T-helper 1 cell (primary cell): Measurements from ENCODE around the gene LHX5.

Source experiments
- DNase-seq, 5 donors: peaks; one replicate each; pipeline ENCODE4 v3.0.0-alpha.2; 2012 to 2020

Gene LHX5

DNA sequence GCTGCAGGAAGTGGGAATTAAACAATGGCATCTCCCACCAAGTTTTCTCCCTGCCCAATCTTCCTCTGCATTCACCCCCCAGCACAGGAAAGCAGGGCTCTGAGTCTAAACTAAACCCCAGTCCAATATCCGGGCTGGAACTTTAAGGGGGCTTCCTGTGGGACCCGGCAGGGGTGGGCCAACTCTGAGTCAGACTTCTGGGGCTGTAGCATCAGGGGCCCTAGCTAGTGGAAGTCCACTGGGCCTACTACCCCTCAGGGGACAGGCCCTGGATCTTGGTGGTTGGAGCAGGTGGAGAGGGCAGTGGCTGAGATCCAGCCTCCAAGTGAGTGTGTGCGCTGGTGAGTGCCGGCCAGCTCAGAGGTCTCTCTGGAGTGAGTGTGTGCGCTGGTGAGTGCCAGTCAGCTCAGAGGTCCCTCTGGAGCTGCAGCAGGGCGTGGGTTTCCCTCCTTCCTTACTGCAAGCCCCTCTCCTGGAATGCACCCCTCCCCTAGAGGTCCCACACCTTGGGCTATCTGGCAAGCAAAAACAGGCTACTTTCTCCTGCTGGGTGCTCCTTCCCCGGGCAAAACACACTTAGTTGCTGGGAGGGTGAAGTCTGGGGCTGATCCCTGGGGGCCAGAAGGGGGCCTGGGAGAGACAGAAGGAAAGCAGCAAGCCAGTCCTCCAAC lies 5.6 kb upstream of the LHX5 start:
- no peak for DNase-seq

DNA sequence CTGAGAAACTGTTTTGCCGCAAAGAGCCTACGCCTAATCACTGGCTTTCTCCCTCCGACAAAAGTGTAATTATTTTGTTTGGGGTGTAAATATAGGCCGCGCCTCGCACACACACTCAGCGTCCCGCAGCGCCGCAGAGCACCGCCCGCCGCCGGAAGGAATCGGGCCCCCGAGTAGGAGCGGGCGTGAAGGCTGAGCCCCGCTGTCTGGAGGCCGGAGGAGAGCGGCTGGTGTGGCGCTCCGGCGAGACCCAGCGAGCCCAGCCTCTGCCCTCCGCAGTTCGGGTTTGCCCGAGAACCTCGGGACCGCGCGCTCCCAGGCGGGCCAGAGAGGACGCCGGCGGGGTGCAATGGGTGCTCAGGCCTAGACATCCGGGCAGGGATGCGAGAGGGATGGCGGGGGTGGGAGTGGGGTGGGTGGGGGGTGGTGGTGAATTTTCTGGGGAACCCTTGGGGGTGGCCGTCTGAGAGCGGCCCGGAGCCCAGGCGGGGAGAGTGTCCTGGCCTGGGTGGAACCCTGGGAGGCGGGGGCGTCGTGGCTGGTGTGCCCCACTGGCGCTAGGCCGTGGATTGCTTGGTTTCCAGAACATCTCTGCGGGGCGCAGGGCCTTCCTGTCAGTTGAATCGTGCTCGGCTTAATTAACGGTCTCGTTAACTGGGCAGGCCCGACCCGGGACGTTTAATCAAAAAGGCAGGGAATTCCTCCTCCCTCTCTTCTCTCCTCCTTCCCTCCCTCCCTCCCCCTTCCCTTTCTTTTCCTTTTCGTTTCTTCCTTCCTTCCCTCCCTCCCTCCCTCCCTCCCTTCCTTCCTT lies 4.7 kb upstream of the LHX5 start:
- DNase-seq, result no peak

DNA sequence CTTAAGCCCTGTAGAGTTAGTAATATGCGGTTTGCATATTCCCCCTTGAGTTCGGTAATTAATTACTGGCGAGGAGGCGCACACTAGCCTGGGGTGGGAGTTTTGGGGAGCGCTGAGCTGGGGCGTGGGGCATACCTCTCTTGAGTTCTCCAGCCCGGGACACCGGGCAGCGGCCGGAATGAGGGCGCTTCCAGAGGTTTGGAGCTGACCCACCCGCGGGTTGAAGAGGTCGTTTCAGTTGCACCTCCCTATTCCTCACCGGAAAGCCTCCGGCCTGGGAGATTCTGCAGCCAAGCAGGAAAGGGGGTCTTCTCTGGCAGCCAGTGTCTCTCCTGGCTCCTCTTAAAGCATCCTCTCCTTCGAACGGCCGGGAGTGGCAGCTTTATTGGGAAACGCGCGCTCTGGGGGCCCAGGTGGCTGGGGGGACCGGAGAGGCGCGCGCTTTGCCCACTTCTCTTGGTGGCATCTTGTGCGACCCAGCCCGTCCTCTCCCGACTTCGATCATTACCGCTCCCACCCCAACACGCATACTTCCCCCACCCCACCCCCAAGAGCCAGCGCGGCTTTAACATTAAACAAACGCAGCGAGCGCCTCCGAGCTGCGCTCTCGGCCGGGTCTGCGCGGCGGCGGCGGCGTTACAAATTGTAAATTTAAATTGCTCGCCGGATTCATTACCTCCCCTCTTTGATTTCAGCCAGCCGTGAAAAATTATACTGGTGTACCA lies 3.9 kb upstream of the LHX5 start:
- DNase-seq, result no peak

DNA sequence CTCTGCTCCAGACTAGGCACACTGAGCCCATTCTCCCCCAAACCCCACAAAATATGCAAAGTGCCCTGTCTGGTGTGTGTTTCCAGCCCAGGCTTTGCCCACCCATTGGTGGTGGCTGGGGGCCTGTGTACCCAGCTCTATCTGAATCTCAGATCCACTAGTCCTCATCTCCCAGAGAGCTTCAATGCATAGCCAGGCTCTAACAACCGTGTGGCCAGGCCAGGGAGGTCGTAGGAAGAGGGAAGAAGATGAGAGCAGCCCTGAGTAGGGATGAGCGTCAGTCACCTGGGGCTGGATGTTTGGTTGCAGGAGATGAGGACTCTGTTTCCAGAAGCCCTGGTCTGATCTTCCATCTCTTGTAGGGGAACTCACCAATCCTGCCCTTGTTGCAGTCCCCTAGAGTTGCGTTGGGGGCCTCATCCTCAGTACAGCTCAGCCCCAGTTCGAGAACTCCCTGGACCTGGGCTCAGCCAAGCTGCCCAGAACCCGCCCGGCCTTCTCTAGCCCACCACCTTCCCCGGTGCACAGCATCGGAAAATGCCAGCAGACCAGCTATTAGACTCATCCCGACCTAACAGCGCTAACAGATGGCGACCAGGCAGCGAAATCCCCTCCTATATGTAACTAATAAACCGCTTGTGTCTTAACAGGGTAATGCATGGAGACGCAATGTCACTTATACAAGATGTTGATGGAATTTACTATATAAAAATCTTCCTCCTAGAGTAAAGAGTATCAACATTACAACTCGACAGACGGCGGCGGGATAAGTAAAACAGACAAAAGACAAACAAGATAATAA lies 3.2 kb upstream of the LHX5 start:
- no peak for DNase-seq

DNA sequence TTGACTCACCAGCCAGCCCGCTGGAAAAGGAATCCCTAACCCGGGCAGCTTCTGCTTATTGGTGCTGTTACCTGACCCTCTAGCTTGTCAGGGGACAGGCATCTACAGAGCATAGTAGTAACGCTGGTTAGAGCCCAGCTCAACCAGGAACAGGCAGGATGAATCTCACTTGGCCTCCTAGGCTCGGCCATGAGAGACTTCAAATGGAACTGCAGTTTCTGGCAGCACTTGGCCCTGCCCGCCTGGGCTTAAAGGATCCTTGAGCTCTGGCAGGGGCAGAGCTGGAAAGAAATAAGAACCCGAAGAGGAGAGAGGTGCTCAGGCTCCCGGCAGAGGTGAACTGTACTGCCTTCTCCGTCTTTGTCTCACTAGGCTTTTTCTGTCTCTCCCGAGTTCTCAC lies 2.3 kb upstream of the LHX5 start:
- DNase-seq, result no peak

DNA sequence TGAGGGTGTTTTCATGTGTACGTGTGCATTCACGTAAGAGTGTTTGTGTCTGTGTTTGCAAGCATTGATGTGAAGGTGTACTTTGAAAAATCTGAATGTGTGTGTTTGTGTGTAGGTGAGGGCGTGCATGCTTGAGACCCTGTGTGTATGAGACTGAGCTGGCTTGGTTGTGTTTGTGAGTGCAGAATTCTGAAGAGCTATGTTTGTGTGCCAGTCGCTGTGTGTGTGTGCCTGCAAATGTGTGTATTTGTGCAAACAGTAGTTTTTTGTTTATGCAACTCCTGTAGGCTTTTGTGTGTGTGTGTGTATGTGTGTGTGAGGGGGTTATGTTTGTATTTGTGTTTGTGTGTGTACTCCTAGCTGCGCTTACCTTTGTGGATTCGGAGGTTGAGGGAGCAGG lies 1.7 kb upstream of the LHX5 start:
- no peak for DNase-seq

DNA sequence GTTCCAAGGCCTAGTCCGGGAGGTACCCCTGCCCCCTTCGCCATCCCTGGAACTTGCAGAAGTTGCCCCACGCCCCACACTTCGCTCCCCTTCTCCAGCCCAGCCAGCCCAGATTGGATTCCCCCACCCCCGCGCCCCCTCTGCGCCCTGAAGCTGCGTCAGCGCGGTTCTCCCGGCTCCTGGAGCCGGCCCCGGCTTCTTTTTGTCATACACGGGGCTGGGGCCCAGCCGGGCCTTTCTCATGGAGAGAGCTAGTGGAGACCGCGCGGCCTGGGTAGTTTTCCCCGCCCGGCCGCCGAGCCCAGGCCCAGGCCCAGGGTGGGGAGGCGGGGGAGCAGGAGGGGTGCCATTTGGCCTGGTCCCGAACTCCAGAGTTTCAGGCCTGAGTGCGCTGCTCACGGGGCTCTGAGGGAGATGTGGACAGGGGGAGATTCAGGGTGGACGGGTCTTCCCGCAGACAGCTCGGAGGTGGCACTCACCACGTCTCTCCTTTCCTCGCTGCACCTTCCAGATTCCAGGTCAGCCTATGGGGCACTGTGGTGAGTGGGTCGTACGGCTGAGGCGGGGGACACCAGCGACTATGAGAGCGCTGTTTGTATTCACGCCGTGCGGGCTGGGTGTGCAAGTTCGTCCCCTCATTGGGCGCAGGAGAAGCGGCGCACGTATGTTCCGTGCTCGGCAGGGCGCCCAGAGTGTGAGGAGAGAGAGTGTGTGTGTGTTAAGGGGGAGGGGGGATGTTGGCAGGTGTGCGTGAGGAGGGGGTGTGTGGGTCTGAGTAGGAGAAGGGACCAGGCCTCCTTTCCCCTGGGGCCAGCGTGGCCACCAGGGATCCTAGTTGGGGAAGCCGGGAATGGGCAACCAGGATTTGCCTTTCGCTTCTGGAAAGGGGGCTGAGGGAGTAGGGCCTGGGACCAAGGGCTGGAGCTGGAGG lies 785 bp upstream of the LHX5 start:
- DNase-seq, result no peak

DNA sequence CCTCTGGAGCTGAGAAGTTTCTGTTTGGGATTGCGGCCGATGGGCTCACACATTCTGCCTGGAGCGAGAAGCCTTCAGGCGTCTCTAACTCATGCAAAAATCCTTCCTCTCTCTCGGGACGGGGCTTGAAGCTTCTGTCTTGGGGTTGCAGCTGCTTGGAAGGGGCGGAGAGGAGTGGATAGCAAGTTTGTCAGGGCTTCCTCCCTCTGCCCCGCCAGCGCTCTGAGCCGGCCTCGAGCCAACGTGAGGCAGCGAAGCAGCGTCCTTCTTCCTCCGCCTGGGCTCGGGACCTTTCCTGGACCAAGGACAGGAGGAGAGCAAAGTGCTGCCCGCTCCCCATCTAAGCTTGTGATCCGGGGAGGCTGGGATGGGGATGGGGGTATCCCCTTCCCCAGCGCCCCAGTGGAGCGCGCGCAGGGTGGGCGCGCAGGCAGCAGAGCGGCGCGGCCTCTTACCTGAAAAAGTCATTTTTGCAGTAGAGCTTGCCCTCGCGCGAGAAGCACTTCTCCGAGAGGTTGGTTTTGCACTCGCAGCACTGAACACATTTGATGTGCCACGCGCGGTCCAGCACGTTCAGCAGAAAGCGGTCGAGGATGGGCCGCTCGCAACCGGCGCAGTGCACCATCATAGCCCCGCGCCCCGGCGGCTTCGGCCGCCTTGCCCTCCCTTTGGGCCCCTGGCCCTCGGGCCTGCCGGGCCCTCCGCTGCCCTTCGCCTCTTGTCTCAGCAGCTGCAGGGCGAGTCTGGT lies 626 bp downstream of the LHX5 start:
- no peak for DNase-seq

DNA sequence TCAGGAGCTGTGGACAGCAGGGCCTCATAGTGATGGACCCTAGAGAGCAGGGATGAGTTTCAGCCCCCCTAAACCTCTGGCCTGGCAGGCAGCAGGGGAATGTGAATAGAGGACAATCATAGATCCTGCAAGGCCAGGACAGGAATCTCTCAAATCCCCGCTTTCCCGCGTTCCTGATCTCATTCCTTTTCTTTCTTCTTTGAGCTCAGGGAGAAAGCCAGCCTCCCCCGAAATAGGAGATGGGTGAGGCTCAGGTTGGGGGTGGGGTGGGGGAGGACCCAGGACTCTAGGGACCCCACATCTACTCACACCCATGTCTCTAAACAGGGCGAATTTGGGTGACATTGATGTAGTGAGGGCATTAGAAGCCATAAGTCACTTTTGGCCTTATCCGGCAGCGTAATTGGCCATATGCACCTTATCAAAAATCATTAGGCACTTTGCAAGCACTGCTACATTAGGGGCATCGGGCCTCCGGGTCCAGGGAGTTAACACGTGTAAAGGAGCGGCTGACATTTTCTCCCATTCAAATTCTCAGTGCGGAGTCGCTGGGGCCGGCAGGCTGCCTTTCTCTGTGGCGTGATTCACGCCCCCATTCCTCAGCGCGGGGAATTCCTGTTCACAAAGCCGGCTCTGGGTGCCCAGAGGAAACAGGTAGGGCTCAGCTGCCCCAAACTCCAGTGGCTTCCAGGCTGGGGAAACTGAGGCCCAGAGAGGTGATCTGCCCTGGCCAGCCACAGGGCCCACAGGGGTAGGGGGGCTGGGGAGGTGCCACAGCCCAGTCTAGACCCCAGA lies 1.5 kb downstream of the LHX5 start:
- DNase-seq, result no peak

DNA sequence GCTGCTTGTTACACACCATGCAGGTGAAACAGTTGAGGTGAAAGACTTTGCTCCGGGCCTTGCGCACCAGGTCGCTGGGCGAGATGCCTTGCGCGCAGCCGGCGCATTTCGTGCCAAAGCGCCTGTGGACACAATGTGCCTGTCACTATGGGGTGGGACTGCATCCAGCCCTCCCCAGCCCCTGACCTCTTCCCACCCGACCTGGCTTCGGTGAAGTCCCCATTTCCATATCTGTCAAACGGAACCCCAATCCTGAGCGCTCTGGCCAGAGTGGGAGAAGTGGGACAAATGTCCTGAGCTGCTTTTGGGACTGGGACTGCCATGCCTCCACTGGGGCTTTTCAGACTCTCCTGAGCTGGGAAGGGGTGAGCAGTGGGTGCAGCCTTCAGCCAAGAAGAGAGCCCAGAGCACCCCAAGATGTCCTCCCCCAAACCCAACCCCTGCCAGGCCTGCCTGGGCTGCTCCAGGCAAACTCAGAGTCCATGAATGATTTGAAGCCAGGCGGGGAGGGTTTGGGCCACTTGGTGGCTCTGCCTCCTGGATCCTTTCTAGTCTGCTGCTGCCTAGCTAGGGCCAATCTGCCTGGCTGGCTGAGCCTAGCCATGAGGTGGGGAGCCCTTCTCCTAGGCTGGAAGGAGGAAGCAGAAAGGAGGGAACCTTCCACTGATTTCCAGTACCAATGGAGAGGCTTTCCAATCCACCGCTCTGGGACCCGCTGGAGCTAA lies 2.3 kb downstream of the LHX5 start:
- DNase-seq, result no peak

DNA sequence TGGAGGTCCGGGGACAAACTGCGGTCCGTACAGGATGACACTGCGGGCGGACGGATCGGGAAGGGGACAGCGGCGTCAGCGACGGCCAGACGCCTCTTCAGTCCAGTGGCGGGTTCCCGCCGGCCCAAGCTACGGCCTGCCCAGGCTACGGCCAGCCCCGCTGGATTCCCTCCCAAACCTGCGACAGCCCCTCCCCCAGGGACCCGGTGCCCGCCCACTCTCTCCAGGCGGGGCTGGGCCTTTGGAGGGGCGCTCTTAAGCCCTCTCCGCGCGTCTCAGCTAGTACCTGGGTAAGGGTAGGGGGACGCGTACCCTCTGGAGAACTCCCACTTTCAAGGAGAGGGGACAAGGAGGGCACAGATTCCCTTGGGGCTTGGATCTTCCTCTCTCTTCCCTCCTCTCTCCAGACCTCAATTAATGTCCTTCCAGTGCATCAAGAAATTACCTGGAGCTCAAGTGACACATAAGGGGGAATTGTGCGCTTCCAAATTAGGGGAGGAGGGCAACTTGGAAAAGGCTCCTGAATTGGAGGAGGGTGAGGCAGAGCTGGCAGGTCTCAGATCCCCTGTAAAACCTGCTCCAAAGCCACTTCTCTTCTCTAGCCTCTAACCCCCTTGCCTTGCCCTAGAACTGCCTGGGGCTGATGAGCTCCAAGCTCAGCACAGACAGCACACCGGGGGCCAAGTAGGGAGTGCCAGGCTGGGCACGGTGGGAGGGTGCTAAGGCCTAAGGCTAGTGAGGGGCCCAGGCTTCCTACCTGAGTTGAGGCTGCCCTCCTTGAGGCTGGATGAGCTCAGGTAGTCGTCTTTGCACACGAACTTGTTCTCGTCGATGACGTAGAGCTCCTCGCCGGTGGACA lies 3.1 kb downstream of the LHX5 start:
- no peak for DNase-seq

DNA sequence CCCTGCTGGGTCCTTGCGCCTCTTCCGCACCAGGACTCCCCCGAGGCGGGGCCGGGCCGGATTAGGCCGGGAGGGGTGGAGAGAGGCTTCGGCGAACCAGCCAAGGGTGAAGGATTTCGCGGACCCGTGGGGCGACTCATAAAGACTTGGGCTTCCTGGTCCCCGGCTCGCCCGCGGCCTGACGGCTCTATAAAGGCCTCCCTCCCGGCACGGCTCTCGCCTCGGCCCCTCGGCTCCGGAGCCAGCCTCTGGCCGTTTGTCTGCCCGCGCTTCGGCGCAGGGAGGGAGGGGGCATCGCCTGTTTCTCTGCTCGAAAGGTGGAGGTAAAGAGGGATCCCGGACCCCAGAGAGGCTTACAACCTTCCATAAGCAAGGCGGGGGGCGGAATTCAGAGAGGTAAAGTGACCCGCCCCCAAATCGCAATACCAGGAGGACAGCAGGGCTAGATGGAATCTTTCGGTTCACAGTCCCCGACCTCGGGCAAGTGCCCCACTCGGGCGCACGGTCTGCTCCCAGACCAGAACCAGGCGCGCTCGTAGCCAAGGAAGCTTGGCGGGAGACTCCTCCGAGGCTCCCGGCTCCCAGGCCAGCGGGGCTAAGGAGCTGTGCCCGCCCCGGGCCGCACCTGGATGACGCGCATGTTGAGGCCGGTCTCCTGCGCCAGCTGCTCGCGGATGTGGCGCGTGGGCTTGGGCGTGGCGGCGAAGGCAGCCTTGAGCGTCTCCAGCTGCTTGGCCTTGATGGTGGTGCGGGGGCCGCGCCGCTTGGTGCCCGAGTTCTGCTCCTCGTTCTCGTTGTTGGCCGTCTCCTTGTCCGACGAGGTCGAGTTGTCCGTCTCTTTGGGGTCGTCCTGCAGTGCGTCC lies 3.9 kb downstream of the LHX5 start:
- DNase-seq, result no peak

DNA sequence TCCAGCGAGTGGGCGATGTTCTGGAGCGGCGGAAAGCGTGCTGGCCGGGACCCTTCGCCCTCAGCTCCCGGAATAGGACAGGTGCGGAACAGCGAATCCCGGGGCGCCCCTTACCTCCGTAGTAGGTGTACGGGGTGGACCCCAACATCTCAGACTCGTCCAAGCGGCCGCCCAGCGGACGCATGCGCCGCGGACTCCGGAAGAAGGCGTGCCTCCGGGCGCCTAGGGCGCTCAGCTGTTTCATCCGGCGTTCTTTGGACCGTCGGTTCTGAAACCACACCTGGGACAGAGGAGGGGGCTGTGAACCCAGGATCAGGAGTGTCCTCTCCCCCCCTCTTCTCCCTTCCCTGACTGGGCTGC lies 4.5 kb downstream of the LHX5 start:
- DNase-seq, result no peak

DNA sequence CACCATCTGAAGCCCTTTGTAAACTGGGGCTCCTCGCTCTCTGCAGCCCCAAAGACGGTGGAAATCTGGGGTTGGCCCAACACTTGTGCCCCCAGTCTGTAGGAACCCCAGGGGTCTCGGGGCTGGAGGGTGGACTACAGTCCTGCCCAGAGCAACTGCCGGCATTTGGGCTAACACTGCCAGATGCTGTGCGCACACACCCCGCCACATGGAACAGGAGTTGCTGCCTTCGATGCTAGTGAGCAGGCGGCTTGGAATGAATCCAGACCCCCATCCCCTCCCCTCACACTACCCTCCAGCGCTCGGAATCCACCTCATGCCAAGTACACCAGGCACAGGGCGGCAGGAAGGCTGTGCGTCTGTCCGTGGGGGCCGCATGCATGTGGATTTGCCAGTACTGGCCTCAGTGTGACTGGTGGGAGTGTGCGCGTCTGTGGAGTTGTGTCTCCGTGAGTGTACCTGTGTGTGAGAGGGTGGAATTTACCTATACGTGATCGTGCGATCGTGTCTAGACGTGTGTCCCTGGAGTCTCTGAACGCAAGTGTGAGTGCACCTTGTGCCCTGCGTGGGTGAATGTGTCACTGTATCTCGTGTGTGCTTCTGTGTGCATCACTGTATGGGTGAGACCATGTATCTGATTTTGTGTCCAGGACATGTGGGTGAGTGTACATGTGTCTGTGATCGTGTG lies 5.1 kb downstream of the LHX5 start:
- DNase-seq, result no peak

DNA sequence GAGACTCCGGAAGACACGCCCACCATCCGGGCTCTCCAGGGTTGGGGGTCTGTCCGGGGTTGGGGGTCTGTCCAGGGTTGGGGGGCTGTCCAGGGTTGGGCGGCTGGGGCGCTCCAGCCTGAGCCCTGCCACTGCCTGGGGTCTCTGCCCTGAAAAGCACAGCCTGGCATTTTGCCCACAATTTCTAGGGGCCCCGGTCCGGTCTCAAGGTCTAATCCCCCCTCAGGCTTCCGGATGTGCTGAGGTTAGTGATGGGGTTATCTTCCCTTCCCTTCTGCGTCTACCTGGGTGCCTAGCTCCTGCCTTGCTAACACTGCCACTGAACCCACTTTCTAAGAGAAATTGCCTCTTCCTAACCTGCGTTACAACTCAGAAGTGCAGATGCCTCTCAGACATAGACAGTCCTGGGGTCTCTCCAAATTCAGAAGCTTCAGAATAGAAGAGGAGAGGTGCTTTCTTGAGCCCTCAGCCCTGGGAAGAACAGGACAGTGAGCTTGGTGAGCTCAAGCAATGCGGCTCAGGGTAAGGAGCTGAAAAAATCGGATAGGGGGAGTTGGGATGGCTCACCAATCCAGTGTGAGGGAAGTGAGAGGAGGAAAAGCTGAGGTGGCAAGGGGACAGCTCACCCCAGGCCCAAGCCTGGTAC lies 5.7 kb downstream of the LHX5 start:
- no peak for DNase-seq
